Natural killer cell (primary cell): ENCODE measurements around the gene AMN1. TPM values are rescaled to one million over a fixed set of nuclear protein-coding genes. Genes with fewer than 3 reads are reported as not detected.
"Not testable (repeated sequence)": the region's sequence is repeated elsewhere in the genome, so short reads cannot be mapped to it uniquely, and the experiment has no call there.

Experiments
- ATAC-seq, 3 donors: fragments of 150-1000 bp in 2 of 3; fragments of 200-7000 bp in 1 of 3; cut with Tn5 transposase; 1 replicate in 1 of 3; 2 replicates in 2 of 3; pipeline ENCODE4 v1.10.0; 2021; ENCODE audit warnings: mild to moderate bottlenecking in 2 of 3, moderate library complexity in 2 of 3
- DNase-seq, 2 donors: peaks; one replicate each; pipeline versions ENCODE4 v3.0.0 to v3.0.0-alpha.2; 2013 to 2021; ENCODE audit warnings: mixed read lengths in 1 of 2
- H3K27ac ChIP-seq: one replicate; pipeline ENCODE4 v1.5.1; 2013; ENCODE audit warnings: mild to moderate bottlenecking, low read length
- H3K27me3 ChIP-seq: one replicate; pipeline ENCODE4 v1.6.1; 2013; ENCODE audit warnings: low read length; ENCODE audit not compliant: control insufficient read depth, insufficient read depth
- H3K36me3 ChIP-seq: one replicate; pipeline ENCODE4 v1.6.1; 2013; ENCODE audit warnings: low read length; ENCODE audit not compliant: control insufficient read depth, insufficient read depth
- H3K4me1 ChIP-seq: one replicate; pipeline ENCODE4 v1.6.1; 2013; ENCODE audit warnings: low read length; ENCODE audit not compliant: control insufficient read depth, insufficient read depth
- H3K4me3 ChIP-seq: one replicate; pipeline ENCODE4 v1.5.1; 2013; ENCODE audit warnings: low read length
- H3K9me3 ChIP-seq: one replicate; pipeline ENCODE4 v1.6.1; 2013; ENCODE audit warnings: low read length; ENCODE audit not compliant: control insufficient read depth, insufficient read depth
- H3K27ac Mint-ChIP-seq, 2 donors: one replicate each; pipeline ENCODE4 v1.8.0; 2022; ENCODE audit warnings: mild to moderate bottlenecking in 2 of 2, mixed read lengths in 2 of 2, moderate library complexity in 1 of 2
- H3K27me3 Mint-ChIP-seq, 2 donors: one replicate each; pipeline ENCODE4 v1.8.0; 2022; ENCODE audit warnings: low read depth in 2 of 2, mixed read lengths in 2 of 2
- H3K36me3 Mint-ChIP-seq: one replicate; pipeline ENCODE4 v1.8.0; 2022; ENCODE audit warnings: mixed read lengths
- H3K4me1 Mint-ChIP-seq, 2 donors: one replicate each; pipeline ENCODE4 v1.8.0; 2022; ENCODE audit warnings: mixed read lengths in 2 of 2
- H3K4me3 Mint-ChIP-seq: one replicate; pipeline ENCODE4 v1.8.0; 2022; ENCODE audit warnings: mild to moderate bottlenecking, moderate library complexity, mixed read lengths
- H3K9me3 Mint-ChIP-seq, 2 donors: one replicate each; pipeline ENCODE4 v1.8.0; 2022; ENCODE audit warnings: mixed read lengths in 2 of 2
- WGBS: methylation state at CpG from one replicate; pipeline ENCODE4 v1.1.7; 2013; ENCODE audit warnings: missing lambda C conversion rate; ENCODE audit not compliant: insufficient coverage; 5-methylcytosine and 5-hydroxymethylcytosine counted together
- intact Hi-C: fragments of 100-400 bp; cut with micrococcal nuclease; formaldehyde crosslinking; loops from one replicate; pipeline ENCODE4 v1.14.2; 2022
- total RNA-seq, 4 donors: library from RNA; stranded (reverse); fragments of 120-200 nt in 1 of 4; gene quantifications; one replicate each; pipeline versions ENCODE4 v1.2.3 to v1.2.4, GENCODE V29; 2013 to 2022
- TF ChIP-seq, protein P1 (sequence below): fragments of 200-600 bp; IDR thresholded peaks from one replicate; pipeline ENCODE4 v1.8.0; 2022; ENCODE audit warnings: antibody characterized with exemption

Gene AMN1
- total RNA-seq, 3 donors from 2014 or later (not counting 1 experiment from before 2014, with no cell fraction given) = 4.6 to 6.9 (median 6.3) TPM

DNA sequence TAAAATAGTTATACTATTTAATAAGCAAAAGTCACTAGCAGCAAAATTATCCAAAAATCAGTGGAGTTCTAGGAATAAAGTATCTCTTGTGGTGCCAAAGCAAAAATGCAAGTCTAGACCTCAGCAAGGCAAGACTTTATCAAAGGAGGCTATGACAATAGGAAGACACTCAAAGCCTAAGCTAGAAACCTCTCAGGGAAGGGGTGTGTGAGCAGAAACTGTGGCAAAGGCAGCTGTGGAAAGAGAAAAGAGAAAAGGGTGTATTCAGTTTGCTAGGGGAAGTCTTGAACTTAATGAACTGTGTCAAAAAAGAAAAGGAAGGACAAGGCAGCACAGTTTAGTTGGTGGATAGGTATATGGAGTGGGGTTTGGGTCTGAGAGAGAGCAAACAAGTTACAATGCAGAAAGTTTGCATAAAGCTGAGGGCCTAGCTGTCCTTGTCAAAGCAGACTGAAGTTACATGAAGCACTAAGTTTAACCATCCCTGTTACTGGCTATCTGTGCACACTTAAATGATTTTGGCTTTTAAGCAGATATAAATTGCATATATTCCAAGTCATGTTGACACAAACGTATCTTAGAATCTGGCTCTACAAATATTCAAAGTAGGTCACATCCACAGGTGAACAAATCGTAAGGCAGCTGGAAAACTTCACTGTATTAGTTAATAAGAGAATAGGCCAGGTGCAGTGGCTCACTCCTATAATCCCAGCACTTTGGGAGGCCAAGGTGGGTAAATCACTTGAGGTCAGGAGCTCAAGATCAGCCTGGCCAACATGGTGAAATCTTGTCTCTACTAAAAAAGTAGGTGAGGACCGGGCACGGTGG, 31.0 kb upstream of the AMN1 start:
- Histone ChIP-seq H3K27me3 (no peaks in the 10 kb centered on the region), H3K4me3 (no peak overlapping the region), H3K4me1 (no peaks in the 10 kb centered on the region), H3K27ac (no peak overlapping the region), H3K36me3 (no peaks in the 10 kb centered on the region), H3K9me3 (no peaks in the 10 kb centered on the region)
- Mint-ChIP-seq H3K4me3 (no peak overlapping the region), H3K36me3 (no peaks in the 10 kb centered on the region), H3K9me3 (no peaks in the 10 kb centered on the region), H3K4me1 (no peaks in the 10 kb centered on the region), H3K27ac (peak overlapping the region in 1 of 2 donors; percentile 0), H3K27me3 (peaks cover 0 to 5% of the 10 kb centered on the region in 2 donors)
- DNase-seq = no peak
- ATAC-seq = no peak
- TF ChIP-seq, protein P1, sequence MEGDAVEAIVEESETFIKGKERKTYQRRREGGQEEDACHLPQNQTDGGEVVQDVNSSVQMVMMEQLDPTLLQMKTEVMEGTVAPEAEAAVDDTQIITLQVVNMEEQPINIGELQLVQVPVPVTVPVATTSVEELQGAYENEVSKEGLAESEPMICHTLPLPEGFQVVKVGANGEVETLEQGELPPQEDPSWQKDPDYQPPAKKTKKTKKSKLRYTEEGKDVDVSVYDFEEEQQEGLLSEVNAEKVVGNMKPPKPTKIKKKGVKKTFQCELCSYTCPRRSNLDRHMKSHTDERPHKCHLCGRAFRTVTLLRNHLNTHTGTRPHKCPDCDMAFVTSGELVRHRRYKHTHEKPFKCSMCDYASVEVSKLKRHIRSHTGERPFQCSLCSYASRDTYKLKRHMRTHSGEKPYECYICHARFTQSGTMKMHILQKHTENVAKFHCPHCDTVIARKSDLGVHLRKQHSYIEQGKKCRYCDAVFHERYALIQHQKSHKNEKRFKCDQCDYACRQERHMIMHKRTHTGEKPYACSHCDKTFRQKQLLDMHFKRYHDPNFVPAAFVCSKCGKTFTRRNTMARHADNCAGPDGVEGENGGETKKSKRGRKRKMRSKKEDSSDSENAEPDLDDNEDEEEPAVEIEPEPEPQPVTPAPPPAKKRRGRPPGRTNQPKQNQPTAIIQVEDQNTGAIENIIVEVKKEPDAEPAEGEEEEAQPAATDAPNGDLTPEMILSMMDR = no peak
- intact Hi-C loops = no loop called here
- 98% methylated on average over 4 of the region's 4 CpGs for WGBS

DNA sequence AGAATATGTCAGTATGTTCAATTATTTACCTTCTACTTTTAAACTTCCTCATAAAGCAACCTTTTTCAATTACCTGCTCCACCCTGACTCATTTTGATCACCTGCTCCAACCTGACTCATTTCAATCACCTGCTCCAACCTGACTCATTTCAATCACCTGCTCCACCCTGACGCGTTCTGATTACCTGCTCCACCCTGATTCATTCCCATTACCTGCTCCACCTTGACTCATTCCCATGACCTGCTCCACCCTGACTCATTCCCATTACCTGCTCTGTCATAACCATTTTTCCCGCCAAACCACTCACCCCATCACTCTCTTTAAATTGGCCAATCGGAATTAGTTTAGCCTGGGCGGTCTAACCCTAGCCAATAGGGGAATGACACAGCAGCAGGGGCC, 29.5 kb upstream of the AMN1 start:
- H3K4me1 ChIP-seq, H3K4me3 ChIP-seq, H3K27ac Mint-ChIP-seq, H3K4me1 Mint-ChIP-seq, H3K36me3 ChIP-seq, H3K9me3 Mint-ChIP-seq, H3K9me3 ChIP-seq, H3K27me3 ChIP-seq, intact Hi-C loops, H3K36me3 Mint-ChIP-seq, H3K27me3 Mint-ChIP-seq, DNase-seq, H3K4me3 Mint-ChIP-seq, ATAC-seq, H3K27ac ChIP-seq: not testable (repeated sequence)
- WGBS = 97% methylated on average over 5 of the region's 5 CpGs

DNA sequence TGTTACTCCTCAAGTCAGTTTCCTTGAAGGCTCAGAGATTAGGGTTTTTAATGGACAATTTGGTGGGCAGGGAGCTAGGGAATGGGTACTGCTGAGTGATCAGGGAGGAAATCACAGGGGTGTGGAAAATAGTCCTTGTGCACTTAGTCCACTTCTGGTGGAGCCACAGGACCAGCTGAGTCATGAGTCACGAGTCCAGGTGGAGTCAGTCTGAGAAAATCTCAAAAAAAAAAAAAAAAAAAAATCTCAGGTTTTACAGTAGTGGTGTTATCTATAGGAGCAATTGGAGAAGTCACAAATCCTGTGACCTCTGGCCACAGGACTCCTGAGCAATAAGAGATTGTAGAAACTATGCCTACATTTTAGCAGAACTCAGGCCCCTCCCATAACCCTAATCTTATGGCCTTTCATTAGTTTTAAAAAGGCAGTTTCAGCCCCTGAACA, 28.2 kb upstream of the AMN1 start:
- TF ChIP-seq, protein P1 = no peak
- peaks cover 2% of the 10 kb centered on the region for H3K9me3 ChIP-seq
- H3K27ac Mint-ChIP-seq = no peak overlapping the region
- H3K4me1 Mint-ChIP-seq = peaks cover 7% of the 10 kb centered on the region in 2 donors
- no peaks in the 10 kb centered on the region for H3K9me3 Mint-ChIP-seq
- H3K27me3 Mint-ChIP-seq = peaks cover 0 to 5% of the 10 kb centered on the region in 2 donors
- no peak overlapping the region for H3K4me3 Mint-ChIP-seq
- H3K27me3 ChIP-seq = no peaks in the 10 kb centered on the region
- ATAC-seq (no peak), DNase-seq (no peak)
- no peak overlapping the region for H3K27ac ChIP-seq
- no peaks in the 10 kb centered on the region for H3K36me3 Mint-ChIP-seq
- H3K4me1 ChIP-seq = peaks cover 10% of the 10 kb centered on the region
- WGBS = 80% methylated on average over 1 of the region's 1 CpG
- no peaks in the 10 kb centered on the region for H3K36me3 ChIP-seq
- intact Hi-C loops = no loop called here
- H3K4me3 ChIP-seq = no peak overlapping the region

DNA sequence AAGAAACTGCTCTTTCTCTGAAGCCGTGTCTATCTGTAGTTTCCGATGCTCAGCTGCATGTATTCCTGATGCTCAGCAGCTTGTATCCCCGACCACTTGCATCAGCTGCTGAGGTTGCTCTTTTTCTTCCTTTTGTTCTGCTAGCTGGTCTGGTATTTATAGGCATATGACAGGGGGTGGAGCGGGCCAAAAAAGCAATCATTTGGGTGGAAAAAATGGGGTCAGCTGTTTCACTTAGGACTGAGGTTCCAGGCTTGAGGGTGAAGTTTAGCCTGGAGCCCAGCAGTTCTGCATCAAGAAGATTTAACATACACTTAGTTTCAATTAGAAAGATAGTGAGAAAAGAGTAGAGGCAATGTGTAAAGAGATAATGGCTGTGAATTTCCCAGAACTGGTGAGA, 23.6 kb upstream of the AMN1 start:
- ATAC-seq = no peak
- Mint-ChIP-seq H3K27me3 (no peaks in the 10 kb centered on the region), H3K9me3 (no peaks in the 10 kb centered on the region), H3K4me1 (peaks cover 26 to 34% of the 10 kb centered on the region in 2 donors), H3K4me3 (no peak overlapping the region), H3K27ac (peak overlapping the region in 1 of 2 donors; percentile 11), H3K36me3 (no peaks in the 10 kb centered on the region)
- DNase-seq = peak in 1 of 2 donors; percentile 47
- Histone ChIP-seq H3K4me1 (peaks cover 41% of the 10 kb centered on the region), H3K4me3 (no peak overlapping the region), H3K36me3 (no peaks in the 10 kb centered on the region), H3K27me3 (no peaks in the 10 kb centered on the region), H3K27ac (no peak overlapping the region), H3K9me3 (peaks cover 6% of the 10 kb centered on the region)
- WGBS = 73% methylated on average over 4 of the region's 4 CpGs
- intact Hi-C loops = no loop called here
- TF ChIP-seq, protein P1 = no peak
